Measurements from ENCODE around the gene CSNK1A1. TPM values are rescaled to one million over a fixed set of nuclear protein-coding genes. Genes with fewer than 3 reads are reported as not detected.
"Not testable (repeated sequence)": the region's sequence is repeated elsewhere in the genome, so short reads cannot be mapped to it uniquely, and the experiment has no call there.

Gene CSNK1A1
- total RNA-seq, 1 experiment from 2014 or later: 250 TPM

GRCh38 chr5:149572576-149573231 lies 21.5 kb upstream of the CSNK1A1 start:
- no peak for DNase-seq (ENCODE audit: low spot score)

GRCh38 chr5:149572170-149572569 lies 20.9 kb upstream of the CSNK1A1 start:
- no peak for DNase-seq (ENCODE audit: low spot score)

GRCh38 chr5:149567226-149567625 lies 16.0 kb upstream of the CSNK1A1 start:
- no peak for DNase-seq (ENCODE audit: low spot score)

- DNase-seq (ENCODE audit: low spot score): peak; percentile 87
These were observed 13.4 kb upstream of the CSNK1A1 start for GRCh38 chr5:149564542-149565140.

GRCh38 chr5:149563466-149563865 lies 12.2 kb upstream of the CSNK1A1 start:
- DNase-seq (ENCODE audit: low spot score): no peak

GRCh38 chr5:149561848-149562247 lies 10.6 kb upstream of the CSNK1A1 start:
- DNase-seq (ENCODE audit: low spot score): peak; percentile 97

GRCh38 chr5:149559706-149560105 lies 8.5 kb upstream of the CSNK1A1 start:
- DNase-seq (ENCODE audit: low spot score): no peak

- DNase-seq (ENCODE audit: low spot score): no peak
These were observed 1.4 kb upstream of the CSNK1A1 start for GRCh38 chr5:149552553-149553160.

- no peak for DNase-seq (ENCODE audit: low spot score)
These were observed 827 bp upstream of the CSNK1A1 start for GRCh38 chr5:149552038-149552494.

GRCh38 chr5:149550594-149551226 lies 529 bp downstream of the CSNK1A1 start:
- no peak for DNase-seq (ENCODE audit: low spot score)

GRCh38 chr5:149550268-149550583 lies 1.0 kb downstream of the CSNK1A1 start:
- no peak for DNase-seq (ENCODE audit: low spot score)

- DNase-seq (ENCODE audit: low spot score): peak; percentile 46
These were observed 1.6 kb downstream of the CSNK1A1 start for GRCh38 chr5:149549461-149550267.

- DNase-seq (ENCODE audit: low spot score): no peak
These were observed 4.3 kb downstream of the CSNK1A1 start for GRCh38 chr5:149546974-149547373.

GRCh38 chr5:149545327-149545726 lies 5.9 kb downstream of the CSNK1A1 start:
- no peak for DNase-seq (ENCODE audit: low spot score)

GRCh38 chr5:149544028-149544420 lies 7.2 kb downstream of the CSNK1A1 start:
- no peak for DNase-seq (ENCODE audit: low spot score)

GRCh38 chr5:149543361-149544027 lies 7.7 kb downstream of the CSNK1A1 start:
- no peak for DNase-seq (ENCODE audit: low spot score)

- no peak for DNase-seq (ENCODE audit: low spot score)
These were observed 9.3 kb downstream of the CSNK1A1 start for GRCh38 chr5:149541893-149542292.

- no peak for DNase-seq (ENCODE audit: low spot score)
These were observed 11.2 kb downstream of the CSNK1A1 start for GRCh38 chr5:149540089-149540488.

- DNase-seq (ENCODE audit: low spot score): no peak
These were observed 13.8 kb downstream of the CSNK1A1 start for GRCh38 chr5:149537374-149537975.

- DNase-seq (ENCODE audit: low spot score): not testable (repeated sequence)
These were observed 15.5 kb downstream of the CSNK1A1 start for GRCh38 chr5:149535787-149536186.

- DNase-seq (ENCODE audit: low spot score): no peak
These were observed 18.8 kb downstream of the CSNK1A1 start for GRCh38 chr5:149532413-149532812.
